ENCODE data around the gene PDZD2. TPM values are rescaled to one million over a fixed set of nuclear protein-coding genes. Genes with fewer than 3 reads are reported as not detected.

Gene PDZD2
- total and polyA plus RNA-seq, 9 donors: 21.2 to 58.2 (median 37.8) TPM

DNA sequence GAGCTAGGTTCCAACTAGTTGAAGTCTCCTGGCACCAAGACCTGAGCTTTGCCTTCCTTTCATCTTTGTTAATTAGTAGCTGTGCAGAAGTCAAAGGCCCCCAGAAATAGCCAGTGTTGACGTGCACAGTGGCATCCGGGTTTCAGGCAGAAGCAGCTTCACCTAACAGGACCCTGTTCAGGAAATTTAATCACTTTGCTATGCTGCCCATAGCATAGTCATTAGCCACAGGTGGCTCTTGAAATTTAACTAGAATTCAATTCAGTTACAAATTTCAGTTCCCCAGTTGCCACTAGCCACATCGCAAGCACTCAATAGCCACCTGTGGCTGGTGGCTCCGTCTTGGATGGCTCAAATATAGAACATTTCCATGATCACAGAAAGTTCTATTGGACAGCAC, 356.1 kb downstream of the PDZD2 start:
- intact Hi-C loops (cut with DNase I): no loop called here
- TF ChIP-seq POLR2A (IDR thresholded peaks at IDR 0.05): no peak
- H3K9me3 ChIP-seq: no peaks in the 10 kb centered on the region
- H3K4me3 ChIP-seq: no peak overlapping the region
- H3K27ac ChIP-seq: no peak overlapping the region
- 88 to 95% (median 93%) methylated on average over 4 of the region's 4 CpGs for WGBS, 3 donors
- no peaks in the 10 kb centered on the region for H3K27me3 ChIP-seq
- no peak for DNase-seq
- H3K4me1 ChIP-seq (ENCODE audit: insufficient read depth): peaks cover 12% of the 10 kb centered on the region
- no peaks in the 10 kb centered on the region for H3K36me3 ChIP-seq

DNA sequence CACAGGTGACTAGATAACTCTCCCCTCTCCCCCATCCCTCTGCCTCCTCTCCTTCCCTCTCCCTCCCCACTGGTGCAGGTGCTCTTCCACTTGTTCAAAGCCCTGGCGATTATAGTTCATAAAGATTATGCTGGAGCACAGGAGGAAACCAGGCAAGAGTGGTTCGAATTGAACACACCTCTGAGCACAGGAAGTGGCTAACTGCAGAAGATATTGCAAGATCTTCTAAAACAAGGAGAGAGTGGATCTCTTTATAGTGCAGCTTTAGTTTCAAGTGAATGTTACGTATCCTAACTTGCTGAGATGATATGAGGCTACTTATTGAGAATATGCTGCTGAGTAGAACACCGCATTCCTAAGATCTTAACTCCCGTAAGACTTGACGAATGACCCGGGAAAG, 356.8 kb downstream of the PDZD2 start:
- no peak for TF ChIP-seq POLR2A (IDR thresholded peaks at IDR 0.05)
- TF ChIP-seq, protein P1, sequence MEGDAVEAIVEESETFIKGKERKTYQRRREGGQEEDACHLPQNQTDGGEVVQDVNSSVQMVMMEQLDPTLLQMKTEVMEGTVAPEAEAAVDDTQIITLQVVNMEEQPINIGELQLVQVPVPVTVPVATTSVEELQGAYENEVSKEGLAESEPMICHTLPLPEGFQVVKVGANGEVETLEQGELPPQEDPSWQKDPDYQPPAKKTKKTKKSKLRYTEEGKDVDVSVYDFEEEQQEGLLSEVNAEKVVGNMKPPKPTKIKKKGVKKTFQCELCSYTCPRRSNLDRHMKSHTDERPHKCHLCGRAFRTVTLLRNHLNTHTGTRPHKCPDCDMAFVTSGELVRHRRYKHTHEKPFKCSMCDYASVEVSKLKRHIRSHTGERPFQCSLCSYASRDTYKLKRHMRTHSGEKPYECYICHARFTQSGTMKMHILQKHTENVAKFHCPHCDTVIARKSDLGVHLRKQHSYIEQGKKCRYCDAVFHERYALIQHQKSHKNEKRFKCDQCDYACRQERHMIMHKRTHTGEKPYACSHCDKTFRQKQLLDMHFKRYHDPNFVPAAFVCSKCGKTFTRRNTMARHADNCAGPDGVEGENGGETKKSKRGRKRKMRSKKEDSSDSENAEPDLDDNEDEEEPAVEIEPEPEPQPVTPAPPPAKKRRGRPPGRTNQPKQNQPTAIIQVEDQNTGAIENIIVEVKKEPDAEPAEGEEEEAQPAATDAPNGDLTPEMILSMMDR (IDR thresholded peaks at IDR 0.05): no peak
- Histone ChIP-seq H3K4me1 (ENCODE audit: insufficient read depth) (peaks cover 7% of the 10 kb centered on the region), H3K36me3 (no peaks in the 10 kb centered on the region), H3K27me3 (no peaks in the 10 kb centered on the region), H3K4me3 (no peak overlapping the region), H3K27ac (no peak overlapping the region), H3K9me3 (no peaks in the 10 kb centered on the region)
- intact Hi-C loops (cut with DNase I): no loop called here
- DNase-seq: no peak
- WGBS, 3 donors: 90 to 96% (median 91%) methylated on average over 7 of the region's 7 CpGs

GRCh38 chr5:31996909-31997308, 358.0 kb downstream of the PDZD2 start:
- no peak overlapping the region for H3K27ac ChIP-seq
- TF ChIP-seq POLR2A (IDR thresholded peaks at IDR 0.05): no peak
- no peak for TF ChIP-seq EP300 (IDR thresholded peaks at IDR 0.05)
- TF ChIP-seq, protein P1 (IDR thresholded peaks at IDR 0.05): no peak
- no peak for DNase-seq
- intact Hi-C loops (cut with DNase I): no loop called here
- H3K4me3 ChIP-seq: no peak overlapping the region
- no peaks in the 10 kb centered on the region for H3K9me3 ChIP-seq
- no peaks in the 10 kb centered on the region for H3K27me3 ChIP-seq
- H3K36me3 ChIP-seq: no peaks in the 10 kb centered on the region
- 94 to 98% (median 95%) methylated on average over 5 of the region's 5 CpGs for WGBS, 3 donors
- H3K4me1 ChIP-seq (ENCODE audit: insufficient read depth): peaks cover 3% of the 10 kb centered on the region

- Histone ChIP-seq H3K27me3 (no peaks in the 10 kb centered on the region), H3K36me3 (no peaks in the 10 kb centered on the region), H3K9me3 (no peaks in the 10 kb centered on the region), H3K4me3 (no peak overlapping the region), H3K4me1 (ENCODE audit: insufficient read depth) (no peaks in the 10 kb centered on the region), H3K27ac (no peak overlapping the region)
- TF ChIP-seq, protein P1 (IDR thresholded peaks at IDR 0.05): no peak
- TF ChIP-seq POLR2A (IDR thresholded peaks at IDR 0.05) (no peak), EP300 (IDR thresholded peaks at IDR 0.05) (no peak)
- 78 to 82% (median 80%) methylated on average over 5 of the region's 5 CpGs for WGBS, 3 donors
- intact Hi-C loops (cut with DNase I): no loop called here
- no peak for DNase-seq
Measured at GRCh38 chr5:31999470-31999869, 360.5 kb downstream of the PDZD2 start.

DNA sequence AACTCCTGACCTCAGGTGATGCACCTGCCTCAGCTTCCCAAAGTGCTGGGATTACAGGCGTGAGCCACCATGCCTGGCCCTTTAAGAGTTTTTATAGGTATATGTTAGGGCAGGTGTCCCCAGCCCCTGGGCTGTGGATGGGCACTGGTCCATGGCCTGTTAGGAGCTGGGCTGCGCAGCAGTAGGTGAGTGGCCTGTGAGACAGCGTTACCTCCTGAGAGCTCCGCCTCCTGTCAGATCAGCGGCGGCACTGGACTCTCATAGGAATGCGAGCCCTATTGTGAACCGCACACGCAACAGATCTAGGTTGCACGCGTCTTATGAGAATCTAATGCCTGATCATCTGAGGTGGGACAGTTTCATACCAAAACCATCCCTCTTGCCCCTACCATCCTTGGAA, 361.8 kb downstream of the PDZD2 start:
- no peaks in the 10 kb centered on the region for H3K36me3 ChIP-seq
- DNase-seq: no peak

More for the DNA sequence above, 361.8 kb downstream of the PDZD2 start:
- no peak for TF ChIP-seq POLR2A (IDR thresholded peaks at IDR 0.05)
- no peak for TF ChIP-seq EP300 (IDR thresholded peaks at IDR 0.05)
- TF ChIP-seq, protein P1 (IDR thresholded peaks at IDR 0.05): no peak
- H3K4me3 ChIP-seq: no peak overlapping the region
- WGBS, 3 donors: 96 to 97% (median 97%) methylated on average over 11 of the region's 11 CpGs
- no peak overlapping the region for H3K27ac ChIP-seq
- H3K27me3 ChIP-seq: no peaks in the 10 kb centered on the region
- intact Hi-C loops (cut with DNase I): no loop called here
- H3K4me1 ChIP-seq (ENCODE audit: insufficient read depth): no peaks in the 10 kb centered on the region
- H3K9me3 ChIP-seq: no peaks in the 10 kb centered on the region
